ENCODE measurements around the gene DDX24. TPM values are rescaled to one million over a fixed set of nuclear protein-coding genes. Genes with fewer than 3 reads are reported as not detected.

The DDX24 gene
- total RNA-seq, 2 donors from 2014 or later: 136 to 393 TPM

GRCh38 chr14:94005324-94006073 lies 75.5 kb downstream of the DDX24 start:
- DNase-seq (ENCODE audit: low spot score): no peak
- intact Hi-C loops (cut with DNase I): loop anchor here (10.0 kb wide), 1 partner anchor 221 kb away; the partner anchor contains the start of gene PRIMA1
- H3K9me3 ChIP-seq: no peaks in the 10 kb centered on the region
- WGBS: 43% methylated on average over 14 of the region's 14 CpGs
- no peaks in the 10 kb centered on the region for H3K4me1 ChIP-seq (replicated peaks)
- no peak for TF ChIP-seq POLR2A (IDR thresholded peaks at IDR 0.05)
- no peak for TF ChIP-seq POLR2AphosphoS5 (IDR thresholded peaks at IDR 0.05)
- no peak for TF ChIP-seq CTCF (IDR thresholded peaks at IDR 0.05)
- H3K27me3 ChIP-seq (replicated peaks; ENCODE audit: insufficient read depth): no peaks in the 10 kb centered on the region
- no peak overlapping the region for H3K4me3 ChIP-seq
- no peaks in the 10 kb centered on the region for H3K36me3 ChIP-seq
- no peak overlapping the region for H3K27ac ChIP-seq

DNA sequence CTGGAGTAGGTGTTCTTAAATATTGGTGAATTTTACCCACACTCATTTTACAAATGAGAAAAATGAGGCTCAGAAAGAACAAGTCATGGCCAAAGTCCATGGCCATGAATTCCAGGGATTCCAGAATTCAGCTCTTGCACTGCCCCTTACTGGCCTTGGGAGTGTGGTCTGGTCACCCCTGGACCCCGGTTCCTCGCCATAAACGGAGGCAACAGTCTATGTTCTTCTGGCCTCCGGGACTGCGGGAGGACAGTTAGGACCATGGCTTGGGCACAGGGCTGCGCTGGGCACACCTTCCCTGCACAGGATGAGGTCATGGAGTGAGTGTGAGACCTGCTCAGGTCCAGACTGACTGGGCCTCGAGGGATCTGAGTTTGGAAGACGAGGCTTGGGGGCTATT lies 77.0 kb downstream of the DDX24 start:
- intact Hi-C loops (cut with DNase I): loop anchor here (10.0 kb wide), 1 partner anchor 219 kb away; the partner anchor contains the start of gene PRIMA1
- WGBS: 89% methylated on average over 8 of the region's 8 CpGs
- Histone ChIP-seq H3K4me3 (no peak overlapping the region), H3K36me3 (no peaks in the 10 kb centered on the region), H3K9me3 (no peaks in the 10 kb centered on the region), H3K27me3 (replicated peaks; ENCODE audit: insufficient read depth) (no peaks in the 10 kb centered on the region), H3K4me1 (replicated peaks) (no peaks in the 10 kb centered on the region), H3K27ac (no peak overlapping the region)
- TF ChIP-seq CTCF (IDR thresholded peaks at IDR 0.05) (no peak), POLR2A (IDR thresholded peaks at IDR 0.05) (no peak), POLR2AphosphoS5 (IDR thresholded peaks at IDR 0.05) (no peak)
- no peak for DNase-seq (ENCODE audit: low spot score)

GRCh38 chr14:94003397-94003796 lies 77.6 kb downstream of the DDX24 start:
- no peak for DNase-seq (ENCODE audit: low spot score)
- WGBS: 98% methylated on average over 4 of the region's 4 CpGs
- H3K27me3 ChIP-seq (replicated peaks; ENCODE audit: insufficient read depth): no peaks in the 10 kb centered on the region
- no peak overlapping the region for H3K4me3 ChIP-seq
- no peaks in the 10 kb centered on the region for H3K36me3 ChIP-seq
- H3K27ac ChIP-seq: no peak overlapping the region
- TF ChIP-seq POLR2A (IDR thresholded peaks at IDR 0.05): no peak
- TF ChIP-seq POLR2AphosphoS5 (IDR thresholded peaks at IDR 0.05): no peak
- TF ChIP-seq CTCF (IDR thresholded peaks at IDR 0.05): no peak
- H3K9me3 ChIP-seq: no peaks in the 10 kb centered on the region
- intact Hi-C loops (cut with DNase I): loop anchor here (10.0 kb wide), 1 partner anchor 219 kb away; the partner anchor contains the start of gene PRIMA1
- no peaks in the 10 kb centered on the region for H3K4me1 ChIP-seq (replicated peaks)

DNA sequence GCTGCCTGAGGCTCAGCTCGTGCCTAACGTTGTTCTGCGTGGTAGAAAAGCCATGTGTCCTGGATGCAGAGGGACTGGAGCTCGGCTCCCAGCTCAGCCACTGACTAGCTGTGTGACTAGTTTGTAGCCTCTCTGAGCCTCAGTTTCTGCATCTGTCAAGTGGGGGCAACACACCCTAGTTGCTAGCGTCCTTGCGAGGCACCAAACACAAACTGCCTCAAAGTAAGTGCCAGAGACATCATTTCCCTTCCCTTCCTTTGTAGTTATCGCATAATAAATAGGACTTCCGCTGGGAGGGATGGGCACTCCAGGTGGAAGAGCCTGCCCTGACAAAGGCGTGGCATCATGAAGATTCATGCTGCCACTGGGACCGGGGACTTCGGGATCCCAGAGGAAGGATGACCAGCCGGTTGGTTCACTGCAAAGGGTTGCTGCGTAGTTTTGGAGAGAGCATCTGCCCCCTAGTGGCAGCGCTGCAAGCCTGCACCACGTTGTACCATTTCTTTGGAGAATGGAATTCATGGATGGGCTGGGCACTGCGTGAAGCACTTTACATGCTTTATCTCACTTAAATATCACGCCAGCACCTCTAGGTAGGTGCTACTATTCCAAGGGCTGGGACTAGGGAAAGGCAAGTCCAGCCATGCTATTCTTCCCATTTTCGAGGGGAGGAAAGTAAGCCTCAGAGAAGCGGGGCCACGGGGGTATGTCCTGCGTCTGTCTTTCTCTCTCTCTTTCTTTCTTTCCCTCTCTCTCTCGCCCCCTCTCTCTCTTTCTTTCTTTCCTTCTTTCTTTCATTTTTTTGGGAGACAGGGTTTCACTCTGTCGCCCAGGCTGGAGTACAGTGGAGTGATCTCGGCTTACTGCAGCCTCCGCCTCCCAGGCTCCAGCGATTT lies 79.3 kb downstream of the DDX24 start:
- peak; percentile 47 for DNase-seq (ENCODE audit: low spot score)
- Histone ChIP-seq H3K4me3 (no peak overlapping the region), H3K9me3 (no peaks in the 10 kb centered on the region), H3K27ac (no peak overlapping the region), H3K27me3 (replicated peaks; ENCODE audit: insufficient read depth) (no peaks in the 10 kb centered on the region), H3K4me1 (replicated peaks) (no peaks in the 10 kb centered on the region), H3K36me3 (no peaks in the 10 kb centered on the region)
- TF ChIP-seq CTCF (IDR thresholded peaks at IDR 0.05) (peak; percentile 88 to 93 (median 89)), POLR2A (IDR thresholded peaks at IDR 0.05) (no peak), POLR2AphosphoS5 (IDR thresholded peaks at IDR 0.05) (peak; percentile 30)
- WGBS: 43% methylated on average over 26 of the region's 26 CpGs
- intact Hi-C loops (cut with DNase I): loop anchor here (1.0 to 10.0 kb wide), 2 partner anchors 62 to 217 kb away; partner anchors contain the start of gene PRIMA1

Measured in prostate gland (tissue), 2 donors.